Activated CD8-positive, alpha-beta memory T cell treated with anti-CD3 and anti-CD28 coated beads for 36 hours (primary cell): Measurements from ENCODE around the gene PDP2. TPM values are rescaled to one million over a fixed set of nuclear protein-coding genes. Genes with fewer than 3 reads are reported as not detected.

Experiments
- CTCF ChIA-PET: fragments of 350-600 bp; sonication (Branson Sonifier 250); formaldehyde crosslinking; loops from one replicate; lab custom pipeline; 2021; ENCODE audit warnings: antibody characterized with exemption; lab: Charles Lee
- POLR2A ChIA-PET: fragments of 350-600 bp; sonication (Branson Sonifier 250); formaldehyde crosslinking; loops from one replicate; lab custom pipeline; 2021; ENCODE audit warnings: antibody characterized with exemption; lab: Charles Lee
- total RNA-seq, 2 experiments: library from RNA; stranded (reverse); gene quantifications; one replicate each; pipeline ENCODE4 v1.2.3, GENCODE V29; 2021

The PDP2 gene
- total RNA-seq, 2 experiments from 2014 or later = 28.9 to 30.4 TPM

DNA sequence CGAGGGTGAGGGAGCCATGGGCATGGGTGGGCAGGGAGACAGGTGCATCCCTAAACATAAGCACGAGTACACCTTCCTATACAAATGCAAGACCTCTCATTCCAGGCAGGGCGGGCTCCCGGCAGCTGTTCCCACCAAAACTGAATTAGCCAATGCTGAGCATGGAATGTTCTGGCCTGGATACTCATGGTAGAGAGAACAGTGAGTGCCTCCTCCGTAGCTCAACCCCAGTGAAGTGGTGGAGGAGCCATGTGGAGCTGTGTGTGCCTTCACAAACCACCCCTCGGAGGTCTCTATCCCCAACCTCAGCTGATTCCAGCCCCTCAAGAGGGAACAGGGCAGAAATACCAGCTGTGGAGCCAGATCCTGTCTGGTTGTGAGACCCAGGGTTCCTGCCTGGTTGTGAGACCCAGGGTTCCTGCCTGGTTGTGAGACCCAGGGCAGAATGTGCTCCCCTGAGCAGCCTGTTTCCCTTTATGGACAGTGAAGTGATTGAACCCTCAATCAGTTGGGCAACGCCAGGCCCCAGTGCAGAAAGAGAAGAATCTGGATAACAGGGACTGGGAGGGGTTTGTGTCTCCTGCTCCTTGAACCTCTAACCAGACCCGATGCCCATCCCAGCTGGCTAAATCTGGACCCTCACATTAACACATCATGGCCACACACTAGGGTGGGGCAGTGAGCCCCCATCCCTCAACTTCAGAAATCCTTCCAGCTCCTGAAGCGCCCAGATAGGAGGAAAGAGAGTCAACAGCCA, 40.8 kb downstream of the PDP2 start:
- ChIA-PET POLR2A (no interaction called here), CTCF (interaction anchor here (1.4 kb wide), 1 partner anchor 11 kb away, joined by 3 read pairs; no protein-coding TSS in a partner anchor)

DNA sequence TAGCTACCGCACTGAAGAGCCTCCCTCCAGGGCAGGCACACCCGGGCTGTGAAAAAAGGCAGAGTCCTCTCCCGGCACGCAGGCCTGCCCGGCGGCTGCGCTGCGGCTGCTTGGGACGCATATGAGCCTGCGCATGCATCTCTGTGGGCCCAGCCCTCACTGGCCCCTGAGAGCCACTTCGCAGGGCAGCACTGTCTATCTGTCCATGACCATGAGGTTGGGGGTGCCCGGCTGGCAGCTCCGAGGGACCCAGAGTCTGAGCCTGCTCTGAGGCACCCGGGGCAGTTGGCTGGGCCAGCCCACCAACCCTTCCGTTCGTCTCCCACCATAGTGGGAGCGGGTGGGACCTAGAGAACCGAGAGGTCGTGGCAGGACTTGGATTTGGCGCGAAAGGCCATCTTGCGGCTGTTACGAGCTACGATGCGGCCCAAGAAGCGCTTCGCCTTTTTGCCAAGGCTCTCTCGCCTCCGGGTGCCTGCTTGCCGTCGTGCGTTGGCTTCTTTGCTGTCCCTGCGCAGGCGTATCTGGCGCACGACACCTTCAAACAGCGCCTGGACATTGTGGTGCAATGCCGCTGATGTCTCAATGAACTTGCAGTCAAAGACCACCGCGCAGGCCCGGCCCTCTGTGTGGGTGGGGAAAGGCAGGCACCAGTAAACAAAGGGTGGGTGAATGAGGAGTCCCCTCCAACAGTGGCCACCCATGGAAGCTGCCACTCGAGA, 41.6 kb downstream of the PDP2 start:
- POLR2A ChIA-PET = no interaction called here
- CTCF ChIA-PET = interaction anchor here (1.4 kb wide), 1 partner anchor 12 kb away, joined by 3 read pairs; no protein-coding TSS in a partner anchor

DNA sequence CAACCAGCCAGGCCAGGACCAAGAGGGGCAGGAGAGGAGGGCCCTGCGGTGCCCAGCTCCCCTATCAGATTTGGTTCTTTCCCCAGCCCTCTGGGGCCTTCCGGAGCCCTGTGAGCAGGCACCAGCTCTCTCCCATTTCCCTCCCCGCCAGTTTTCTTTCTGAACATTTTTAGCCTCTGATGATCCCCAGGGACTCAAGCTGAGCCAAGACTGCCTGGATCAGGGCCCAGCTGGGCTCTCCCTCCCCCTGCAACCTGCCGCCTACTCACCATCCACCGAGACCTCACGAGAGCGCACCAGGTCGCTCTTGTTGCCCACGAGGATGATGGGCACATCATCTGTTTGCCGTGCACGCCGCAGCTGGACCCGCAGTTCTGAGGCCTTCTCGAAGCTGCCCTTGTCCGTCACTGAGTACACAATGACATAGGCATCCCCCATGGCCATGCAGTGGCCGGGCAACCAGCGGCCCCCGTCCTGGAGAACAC, 43.0 kb downstream of the PDP2 start:
- POLR2A ChIA-PET = interaction anchor here (0.6 kb wide), 1 partner anchor 230 kb away, joined by 5 read pairs; no protein-coding TSS in a partner anchor
- CTCF ChIA-PET = interaction anchor here (0.9 kb wide), 1 partner anchor 12 kb away, joined by 3 read pairs; no protein-coding TSS in a partner anchor

DNA sequence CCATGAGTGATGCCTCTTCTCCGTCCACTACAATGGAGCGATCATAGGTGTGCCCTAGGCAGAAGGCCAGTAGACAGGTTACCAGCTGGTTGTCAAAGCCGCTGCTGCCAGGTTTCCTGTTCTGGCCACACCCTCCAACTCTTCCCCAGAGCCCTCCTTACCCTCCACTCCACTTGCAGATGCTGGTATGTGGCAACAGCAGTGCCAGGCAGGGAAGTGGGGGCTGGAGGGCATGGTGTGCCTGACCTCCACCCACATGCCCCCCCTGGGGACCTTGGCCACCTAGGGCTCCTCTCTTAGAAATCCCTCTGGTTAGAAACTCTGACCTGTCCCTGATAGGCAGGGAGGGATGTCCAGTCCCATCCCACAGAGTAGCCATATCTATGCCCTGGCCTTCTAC, 43.6 kb downstream of the PDP2 start:
- CTCF ChIA-PET = interaction anchor here (0.6 to 0.9 kb wide), 3 partner anchors 13 to 32 kb away, joined by 3 to 5 read pairs (median 3); no protein-coding TSS in a partner anchor
- POLR2A ChIA-PET = no interaction called here

DNA sequence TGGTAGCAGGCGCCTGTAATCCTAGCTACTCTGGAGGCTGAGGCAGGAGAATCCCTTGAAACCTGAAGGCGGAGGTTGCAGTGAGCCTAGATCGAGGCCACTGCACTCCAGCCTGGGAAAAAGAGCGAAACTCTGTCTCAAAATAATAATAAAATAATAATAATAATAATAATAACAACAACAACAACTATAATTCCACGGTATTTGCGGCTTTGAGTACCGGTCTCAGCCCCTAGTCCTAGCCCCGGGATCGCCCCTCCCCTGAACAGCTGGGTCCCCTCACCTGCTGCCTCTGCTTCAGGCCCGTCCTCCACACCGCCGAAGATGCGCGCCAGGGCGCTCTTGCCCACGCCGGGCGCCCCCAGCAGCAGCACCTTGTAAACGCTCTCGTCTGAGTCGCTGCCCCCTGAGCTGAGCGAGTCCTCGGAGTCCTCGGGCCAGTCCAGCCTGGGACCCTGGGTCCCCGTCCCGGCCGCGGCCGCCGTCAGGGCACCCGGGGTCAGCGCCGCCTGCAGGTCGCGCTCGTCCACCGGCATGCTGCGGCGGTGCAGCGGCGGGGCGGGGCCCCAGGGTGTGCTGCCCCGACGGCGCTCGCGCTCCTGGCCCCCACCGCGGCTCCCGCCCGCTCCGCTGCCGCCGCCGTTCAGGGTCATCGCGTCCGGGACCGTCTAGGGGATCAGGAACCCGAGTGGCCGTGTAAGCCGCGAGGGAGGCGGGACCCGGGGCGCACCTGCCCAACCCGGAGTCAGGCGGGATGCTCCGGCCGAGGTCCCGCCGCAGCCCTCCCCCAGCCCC, 44.4 kb downstream of the PDP2 start:
- POLR2A ChIA-PET = no interaction called here
- CTCF ChIA-PET = interaction anchor here (0.8 kb wide), 1 partner anchor 32 kb away, joined by 3 read pairs; no protein-coding TSS in a partner anchor

DNA sequence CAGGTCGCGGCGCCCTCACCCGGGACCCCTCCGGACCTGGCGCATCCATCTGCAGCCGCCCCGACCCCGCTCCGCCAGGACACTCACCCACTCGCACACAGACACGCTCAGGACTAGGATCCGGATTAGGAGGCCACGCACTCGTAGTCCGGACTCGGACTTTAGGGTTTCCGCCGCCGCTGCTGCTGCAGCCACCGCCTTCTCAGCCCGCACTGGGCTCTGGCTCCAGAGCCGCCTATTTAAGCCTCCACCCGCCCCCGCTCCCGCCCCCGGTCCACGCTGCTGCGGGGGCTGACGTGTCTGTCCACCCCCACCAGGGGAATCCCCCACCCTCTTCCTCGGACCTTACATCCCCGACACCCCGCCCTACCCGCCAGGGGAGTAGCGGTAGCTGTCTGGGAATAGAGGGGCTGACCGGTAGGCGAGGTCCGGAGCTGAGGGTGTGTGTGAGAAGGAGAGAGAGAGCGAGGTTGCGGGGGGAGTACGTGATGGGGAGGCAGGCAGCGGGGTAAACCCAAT, 45.1 kb downstream of the PDP2 start, which contains the start of gene RRAD:
Gene RRAD, minus strand, starts transcription at position 214 of the 519 bp plus-strand sequence. CDS start 356 bp downstream, outside the sequence.
- ChIA-PET POLR2A (no interaction called here), CTCF (interaction anchor here (1.0 kb wide), 1 partner anchor 95 kb away, joined by 3 read pairs; the partner anchor contains the start of gene NAE1)

DNA sequence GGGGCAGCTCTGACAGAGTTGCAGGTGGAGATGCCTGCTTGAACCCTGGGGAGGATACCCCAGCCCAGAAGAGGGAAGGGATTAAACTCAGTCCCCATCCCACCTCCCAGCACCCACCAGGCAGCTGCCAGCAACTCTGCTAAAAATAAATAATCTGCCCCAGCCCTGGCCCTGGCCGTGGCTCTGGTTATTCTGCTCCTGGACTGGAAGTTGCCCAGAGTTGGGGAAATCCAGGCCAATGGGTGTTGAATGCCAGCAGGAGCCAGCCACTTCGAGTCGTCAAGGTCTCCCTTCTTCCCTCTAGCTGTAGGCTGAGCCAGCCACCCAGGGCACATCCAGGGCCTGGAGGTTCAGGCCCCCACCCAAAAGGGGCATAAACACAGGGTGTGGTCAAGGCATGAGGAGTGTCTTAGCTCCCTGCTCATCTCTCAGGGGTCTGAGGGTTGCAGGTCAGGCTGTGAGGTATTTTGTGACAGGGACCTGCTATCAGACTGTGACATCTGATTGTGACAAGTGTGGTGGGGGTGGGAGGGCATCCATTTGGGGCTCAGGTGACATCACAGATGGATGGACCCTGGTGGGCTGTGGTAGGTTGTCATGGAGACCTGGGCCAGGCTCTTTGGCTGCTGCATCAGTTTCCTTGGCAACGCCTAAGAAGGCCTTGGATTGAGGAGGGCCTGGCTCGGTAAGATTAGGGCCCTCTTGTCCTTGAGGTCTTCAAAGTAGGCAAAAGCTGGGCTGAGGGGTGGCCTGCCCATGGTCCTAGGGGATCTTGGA, 46.0 kb downstream of the PDP2 start:
- POLR2A ChIA-PET = no interaction called here
- CTCF ChIA-PET = interaction anchor here (0.5 to 2.7 kb wide), 4 partner anchors 31 to 282 kb away, joined by 3 to 14 read pairs (median 4); partner anchors contain the start of gene NAE1

DNA sequence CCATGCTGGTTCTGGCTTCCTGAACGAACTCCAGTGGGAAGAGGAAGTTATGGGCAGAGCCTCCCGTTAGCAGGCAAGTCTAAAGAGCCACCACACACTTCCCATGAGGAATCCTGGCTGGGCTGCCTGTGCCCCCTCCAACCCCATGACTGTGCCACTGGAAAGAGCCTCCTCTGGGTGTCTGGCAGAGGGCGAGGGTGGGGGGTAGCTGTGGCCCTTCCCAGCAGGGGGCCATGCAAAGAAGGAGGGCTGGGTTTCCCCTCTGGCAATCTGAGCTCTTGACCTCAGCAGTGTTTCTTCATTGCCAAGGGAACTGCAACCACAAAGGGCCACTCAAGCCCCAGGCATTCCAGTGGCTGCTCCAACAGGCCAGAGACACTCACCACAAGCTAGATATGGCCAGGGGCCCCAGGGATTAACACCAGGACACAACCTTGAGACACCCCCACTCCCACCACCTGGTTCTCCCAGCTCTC, 46.7 kb downstream of the PDP2 start:
- ChIA-PET POLR2A (interaction anchor here (0.5 kb wide), 1 partner anchor 203 kb away, joined by 4 read pairs; no protein-coding TSS in a partner anchor), CTCF (interaction anchor here (0.5 to 2.7 kb wide), 4 partner anchors 31 to 282 kb away, joined by 3 to 14 read pairs (median 4); no protein-coding TSS in a partner anchor)

DNA sequence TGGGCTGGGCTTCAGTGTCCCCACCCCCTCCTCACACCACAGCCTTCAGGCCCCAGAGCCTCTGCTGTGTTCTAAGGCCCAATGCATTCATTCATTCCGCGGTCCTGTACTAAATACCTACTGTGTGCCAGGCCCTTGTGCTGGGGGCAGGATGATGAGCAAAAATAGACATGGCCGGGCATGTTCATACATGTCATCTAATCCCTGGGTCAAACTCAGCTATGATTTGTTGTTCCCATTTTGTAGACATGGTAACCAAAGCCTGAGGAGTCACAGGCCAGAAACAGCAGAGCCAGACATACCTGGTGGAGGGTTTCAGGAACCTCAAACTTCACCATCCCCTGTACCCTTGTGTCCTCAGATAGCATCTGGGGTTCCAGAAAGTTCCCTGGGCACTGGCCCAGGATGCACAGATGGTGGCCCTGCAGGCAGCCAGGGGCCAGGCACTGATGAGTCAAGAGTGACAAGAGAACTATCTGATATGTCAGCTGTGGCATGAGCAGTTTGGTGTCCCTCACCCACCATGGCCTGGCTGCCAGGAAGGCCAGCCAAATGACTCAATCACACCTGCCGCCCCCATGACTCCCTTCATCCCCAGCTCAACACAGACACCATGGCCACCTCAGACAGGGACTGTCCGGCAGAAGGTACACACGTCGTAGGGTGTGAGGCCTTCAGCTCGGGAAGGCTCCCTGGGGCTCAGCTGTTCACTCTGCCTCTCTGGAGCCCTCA, 47.8 kb downstream of the PDP2 start:
- POLR2A ChIA-PET = no interaction called here
- CTCF ChIA-PET = interaction anchor here (0.6 to 2.7 kb wide), 6 partner anchors 10 to 968 kb away, joined by 3 to 14 read pairs (median 4); partner anchors contain the start of genes CDH16 and NAE1

DNA sequence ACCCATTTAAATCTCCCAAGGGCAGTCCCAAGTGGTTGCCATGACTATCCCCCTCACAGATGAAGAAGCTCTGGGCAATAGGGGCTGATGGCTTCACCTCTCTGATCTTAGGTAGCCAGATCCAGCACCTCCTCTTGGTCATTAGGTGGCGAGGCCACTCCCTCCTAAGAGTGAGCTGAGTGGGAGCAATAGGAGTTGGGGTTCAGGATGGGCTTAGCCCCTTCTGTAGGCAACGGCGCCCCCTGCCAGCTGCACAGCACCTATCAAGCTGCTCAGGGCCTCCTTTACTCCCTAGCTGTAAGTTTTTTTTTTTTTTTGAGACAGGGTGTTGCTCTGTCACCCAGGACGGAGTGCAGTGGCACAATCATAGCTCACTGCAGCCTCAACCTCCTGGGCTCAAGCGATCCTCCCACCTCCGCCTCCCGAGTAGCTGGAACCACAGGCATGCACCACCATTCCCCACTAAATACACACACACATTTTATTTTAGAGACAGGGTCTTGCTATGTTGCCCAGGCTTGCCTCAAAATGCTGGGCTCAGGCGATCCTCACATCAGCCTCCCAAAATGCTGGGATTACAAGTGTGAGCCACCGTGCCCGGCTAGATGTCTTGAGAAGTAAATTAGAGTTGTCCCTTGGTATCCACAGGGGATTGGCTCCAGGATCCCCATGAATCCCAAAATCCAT, 48.5 kb downstream of the PDP2 start:
- ChIA-PET CTCF (interaction anchor here (0.9 to 2.7 kb wide), 5 partner anchors 11 to 106 kb away, joined by 3 to 14 read pairs (median 5); partner anchors contain the start of genes CDH16 and NAE1), POLR2A (no interaction called here)

DNA sequence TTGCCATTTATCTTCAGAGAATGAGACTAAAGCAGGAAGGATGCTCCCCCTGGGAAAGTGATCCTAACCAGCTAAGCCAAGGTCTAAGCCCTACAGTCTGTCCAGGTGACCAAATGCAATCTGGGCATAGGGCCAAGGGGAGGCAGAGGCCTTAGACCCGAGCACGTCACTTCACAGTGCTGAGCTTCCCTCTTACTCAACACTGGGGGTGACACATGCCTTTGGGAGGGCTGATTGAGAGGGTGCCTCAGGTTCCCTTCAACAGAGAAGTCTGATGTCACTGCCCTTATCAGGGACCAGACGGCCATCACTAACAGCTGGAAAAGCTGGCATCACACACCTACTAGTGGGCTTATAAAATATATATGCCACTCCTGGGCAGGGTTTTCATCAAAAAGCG, 49.9 kb downstream of the PDP2 start:
- POLR2A ChIA-PET = interaction anchor here (0.6 kb wide), 1 partner anchor 48 kb away, joined by 6 read pairs; no protein-coding TSS in a partner anchor
- CTCF ChIA-PET = interaction anchor here (1.6 kb wide), 1 partner anchor 14 kb away, joined by 3 read pairs; no protein-coding TSS in a partner anchor

DNA sequence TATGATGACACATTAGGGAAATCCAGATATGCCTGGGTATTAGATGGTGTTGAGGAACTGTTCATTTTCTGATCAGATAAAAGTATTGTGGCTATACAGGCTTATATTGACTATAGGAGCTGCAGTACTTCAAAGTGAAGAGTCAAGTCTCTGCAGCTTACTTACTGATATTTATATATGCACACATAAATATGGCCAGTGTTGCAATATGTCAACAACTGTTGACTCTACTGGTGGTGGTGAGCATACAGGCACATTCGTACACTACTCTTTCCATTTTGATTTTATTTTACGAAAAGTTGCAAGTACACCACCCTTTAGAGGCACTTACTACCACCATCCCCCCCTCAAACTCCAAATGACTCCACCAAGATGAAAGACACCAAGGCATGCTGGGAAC, 51.4 kb downstream of the PDP2 start:
- ChIA-PET CTCF (interaction anchor here (0.9 to 1.2 kb wide), 2 partner anchors 27 to 63 kb away, joined by 3 read pairs; no protein-coding TSS in a partner anchor), POLR2A (interaction anchor here (0.6 kb wide), 1 partner anchor 128 kb away, joined by 4 read pairs; no protein-coding TSS in a partner anchor)

DNA sequence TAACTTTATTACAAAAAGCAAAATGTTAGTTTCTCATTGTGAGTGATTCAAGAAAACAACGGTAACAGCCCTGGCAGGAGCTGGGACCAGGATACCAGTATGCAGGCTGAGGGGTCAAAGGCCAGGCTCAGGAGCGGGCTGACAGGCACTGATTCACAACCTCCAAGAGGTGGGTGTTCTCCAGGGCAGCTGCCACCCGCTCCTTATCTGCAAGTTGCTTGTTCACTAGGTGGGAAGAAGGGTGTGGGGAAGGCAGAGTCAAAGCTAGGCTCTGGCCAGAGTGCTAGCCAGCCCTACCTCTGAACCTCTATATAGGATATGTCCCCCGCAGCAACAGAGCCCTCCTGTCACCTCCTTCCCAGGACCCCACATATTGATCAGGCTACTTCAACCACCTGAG, 51.8 kb downstream of the PDP2 start:
- CTCF ChIA-PET = interaction anchor here (0.6 to 1.9 kb wide), 4 partner anchors 13 to 102 kb away, joined by 3 to 5 read pairs (median 4); partner anchors contain the start of genes CDH16 and NAE1
- POLR2A ChIA-PET = interaction anchor here (0.6 kb wide), 1 partner anchor 128 kb away, joined by 4 read pairs; no protein-coding TSS in a partner anchor

DNA sequence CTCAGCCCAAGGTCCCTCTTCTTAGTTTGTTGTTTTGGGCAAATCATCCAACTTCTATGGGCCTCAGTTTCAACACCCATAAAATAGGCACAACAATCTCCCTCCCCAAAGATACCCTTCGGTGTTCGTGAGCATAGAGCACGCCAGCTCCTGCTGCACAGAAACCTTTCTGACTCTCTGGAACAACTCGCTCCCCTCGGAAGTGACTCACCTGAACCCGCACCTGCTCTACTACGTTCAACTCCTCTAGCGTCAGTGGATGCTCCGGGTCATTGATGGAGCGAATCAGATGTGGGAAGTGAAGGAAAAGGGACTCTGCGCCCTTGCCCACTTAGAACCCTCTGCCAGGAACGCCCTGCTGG, 53.4 kb downstream of the PDP2 start:
- POLR2A ChIA-PET = interaction anchor here (0.5 to 1.3 kb wide), 3 partner anchors 13 to 61 kb away, joined by 4 to 5 read pairs (median 4); partner anchors contain the start of gene PDP2

DNA sequence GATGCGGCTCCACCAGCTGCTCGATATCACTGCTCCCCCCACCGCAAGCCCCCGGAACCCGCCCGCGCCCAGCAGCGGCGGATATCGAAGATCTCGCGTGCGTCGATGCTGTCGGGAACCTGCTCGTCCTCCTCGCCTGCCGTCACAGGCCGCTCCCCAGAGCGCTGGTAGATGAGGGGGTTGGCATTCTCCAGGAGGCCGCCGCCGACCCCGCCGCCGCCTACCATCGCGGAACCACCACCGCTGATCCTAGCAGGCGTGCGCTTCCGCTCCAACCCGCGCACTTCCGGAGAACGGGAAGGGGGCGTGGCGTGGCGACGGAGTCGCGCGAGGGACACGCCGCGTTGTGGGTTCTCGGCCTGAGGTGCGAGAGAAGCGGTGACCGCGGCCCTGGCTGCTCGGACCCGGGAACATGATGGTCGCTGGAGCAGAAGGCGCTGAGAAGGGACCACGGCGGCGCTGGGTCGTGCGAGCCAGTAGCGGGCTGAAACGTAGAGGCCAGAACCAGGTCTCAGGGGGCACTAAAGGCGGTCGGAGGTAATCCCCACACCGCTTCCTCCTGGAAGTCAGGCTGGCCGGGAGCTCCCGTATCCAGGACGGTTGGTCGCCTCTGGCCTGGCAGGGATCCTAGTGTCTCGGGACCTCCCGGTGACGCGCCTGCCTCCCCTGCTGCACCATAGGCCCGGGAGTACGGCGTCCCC, 54.0 kb downstream of the PDP2 start, which contains the start of gene CIAO2B:
Gene CIAO2B, minus strand, starts transcription at position 265 of the 701 bp plus-strand sequence. Its CDS starts 38 bp downstream, at position 227.
- CTCF ChIA-PET = interaction anchor here (0.6 to 1.5 kb wide), 4 partner anchors 13 to 59 kb away, joined by 3 read pairs; partner anchors contain the start of gene CES3
- POLR2A ChIA-PET = interaction anchor here (0.5 to 1.3 kb wide), 4 partner anchors 13 to 61 kb away, joined by 3 to 5 read pairs (median 4); partner anchors contain the start of gene PDP2

More for the DNA sequence above, 53.4 kb downstream of the PDP2 start:
- CTCF ChIA-PET = interaction anchor here (0.8 to 1.9 kb wide), 5 partner anchors 21 to 104 kb away, joined by 3 to 8 read pairs (median 3); partner anchors contain the start of genes CES3 and NAE1
